Renal cortical epithelial cell (primary cell): Measurements from ENCODE around the gene GAB2. TPM values are rescaled to one million over a fixed set of nuclear protein-coding genes. Genes with fewer than 3 reads are reported as not detected.
A peak's percentile ranks its signal among the peaks of the same experiment; 100 is the strongest.
"Not testable (repeated sequence)": the region's sequence is repeated elsewhere in the genome, so short reads cannot be mapped to it uniquely, and the experiment has no call there.

Experiments
- DNase-seq: peaks from one replicate; pipeline ENCODE4 v3.0.0-alpha.2; 2011; ENCODE audit warnings: low read depth
- total RNA-seq: library from RNA; depleted of rRNA; stranded (reverse); fragments of >200 nt; gene quantifications from 2 replicates; pipeline ENCODE4 v1.2.3, GENCODE V29; 2014

Gene GAB2
- total RNA-seq, 1 donor from 2014 or later = 11.0 TPM

DNA sequence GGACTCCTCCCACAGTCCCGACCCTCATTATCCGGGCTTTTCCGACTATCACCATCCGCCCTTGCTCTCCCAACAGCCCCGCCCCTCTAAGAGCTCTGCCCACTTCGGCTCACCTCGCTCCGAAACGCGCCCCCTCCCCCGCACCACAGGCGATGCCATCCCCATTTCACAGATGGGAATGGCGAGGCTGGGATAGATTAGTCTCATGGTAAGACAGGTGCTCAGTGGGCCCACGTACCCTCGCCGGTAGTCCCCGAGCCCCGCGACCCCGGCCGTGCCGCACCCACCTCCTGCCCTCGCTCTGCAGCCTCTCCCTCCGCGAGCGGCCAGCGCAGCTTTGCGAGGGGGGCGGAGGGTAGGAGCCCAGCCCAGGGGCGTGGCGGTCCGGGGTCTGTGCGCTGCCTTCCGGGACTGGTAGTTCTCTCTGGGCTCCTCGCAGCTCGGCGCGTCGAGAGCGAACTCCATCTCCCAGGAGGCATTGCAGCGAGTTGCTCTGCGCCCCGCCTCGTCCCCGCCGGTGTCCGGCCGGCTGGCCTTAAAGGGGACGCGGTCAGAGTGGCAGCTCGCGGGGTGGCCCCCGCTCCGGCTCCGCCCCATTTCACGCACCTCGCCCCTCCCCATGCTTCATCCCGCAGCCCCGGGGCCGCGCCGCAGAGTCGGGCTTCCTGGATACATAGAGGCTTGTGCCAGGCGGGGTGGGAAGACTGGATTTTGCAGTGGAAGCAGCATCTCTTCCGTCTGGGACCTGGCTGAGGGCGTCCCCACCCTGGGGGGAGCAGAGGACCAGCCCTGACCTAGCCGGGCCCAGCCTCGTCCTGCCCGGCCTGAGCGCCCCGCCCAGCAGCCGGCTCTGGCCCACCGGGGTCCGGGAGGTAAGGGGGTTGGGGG lies 229.1 kb downstream of the GAB2 start, which contains the start of the genes KCTD21 and USP35:
Gene KCTD21, minus strand, starts transcription at position 341 of the 888 bp plus-strand sequence. CDS start 14,072 bp downstream, outside the sequence.
Gene USP35, plus strand, starts transcription at position 634 of the 888 bp plus-strand sequence. CDS start 7,327 bp downstream, outside the sequence.
- DNase-seq = peak; percentile 90

DNA sequence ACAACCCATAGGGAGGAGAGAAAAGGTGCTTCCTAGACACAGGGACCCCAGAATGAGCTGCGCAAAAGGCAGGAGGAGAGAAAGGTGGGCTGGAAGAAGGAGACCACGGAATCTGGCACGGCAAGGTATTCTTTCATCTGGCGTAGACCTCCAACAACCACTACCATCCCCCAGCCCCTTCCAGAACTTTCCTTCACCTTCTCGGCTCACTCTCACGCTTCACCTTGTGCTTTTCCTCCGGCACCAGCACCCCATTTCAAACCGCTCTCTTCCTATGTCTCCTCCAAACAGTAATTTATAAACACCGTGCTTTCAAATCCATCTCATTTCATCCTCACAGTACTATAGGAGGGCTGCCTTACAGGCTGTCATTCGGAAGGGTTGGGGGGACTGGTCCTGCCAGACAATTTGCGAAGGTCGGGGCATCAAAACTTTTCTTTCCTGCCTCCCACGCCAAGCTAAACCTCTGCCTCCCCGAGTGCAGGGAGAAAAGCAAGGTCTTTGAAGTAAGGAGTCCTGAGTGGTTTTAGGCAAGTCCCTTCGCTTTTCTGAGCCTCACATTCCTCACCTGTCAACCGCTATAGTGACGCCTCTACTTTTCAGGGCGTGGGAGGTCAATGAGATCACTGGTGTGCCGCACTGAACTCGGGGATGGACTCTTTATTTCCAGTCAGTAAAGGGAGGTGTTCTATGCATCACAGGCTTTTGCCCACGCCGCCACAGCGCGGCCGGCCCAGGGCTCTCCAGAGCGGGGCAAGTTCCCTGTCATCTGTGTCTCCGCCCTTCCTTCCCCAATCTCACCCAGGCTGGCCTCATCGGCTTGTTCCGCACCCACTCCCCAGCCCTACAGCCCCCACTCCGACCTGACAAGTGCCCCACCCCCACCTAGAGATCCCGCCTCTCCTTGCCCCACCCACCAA lies 230.0 kb downstream of the GAB2 start:
- DNase-seq = peak; percentile 31

DNA sequence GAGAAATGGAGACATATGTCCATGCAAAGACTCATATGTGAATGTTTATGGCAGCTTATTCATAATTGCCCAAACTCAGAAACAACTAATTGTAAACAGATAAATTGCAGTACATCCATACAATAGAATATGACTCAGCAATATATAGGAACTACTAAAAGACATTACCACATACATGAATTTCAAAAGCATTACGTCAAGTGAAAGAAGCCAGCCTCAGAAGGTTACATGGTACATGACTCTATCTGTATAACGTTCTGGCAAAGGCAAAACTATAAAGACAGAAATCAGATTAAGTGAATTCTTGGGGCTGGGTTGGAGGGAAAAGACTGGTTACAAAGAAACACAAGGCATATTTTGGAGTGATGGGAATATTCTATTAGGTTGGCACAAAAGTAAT lies 236.4 kb downstream of the GAB2 start:
- no peak for DNase-seq

DNA sequence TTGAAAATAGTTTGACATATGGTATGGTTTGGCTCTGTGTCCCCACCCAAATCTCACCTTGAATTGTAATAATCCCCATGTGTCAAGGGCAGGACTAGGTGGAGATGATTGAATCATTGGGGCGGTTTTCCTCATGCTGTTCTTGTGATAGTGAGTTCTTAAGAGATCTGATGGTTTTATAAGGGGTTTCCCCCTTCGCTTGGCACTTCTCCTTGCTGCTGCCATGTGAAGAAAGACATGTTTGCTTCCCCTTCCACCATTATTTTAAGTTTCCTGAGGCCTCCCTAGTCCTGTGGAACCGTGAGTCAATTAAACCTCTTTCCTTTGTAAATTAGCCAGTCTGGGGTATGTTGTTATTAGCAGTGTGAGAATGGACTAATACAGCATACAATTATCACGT lies 236.9 kb downstream of the GAB2 start:
- no peak for DNase-seq

DNA sequence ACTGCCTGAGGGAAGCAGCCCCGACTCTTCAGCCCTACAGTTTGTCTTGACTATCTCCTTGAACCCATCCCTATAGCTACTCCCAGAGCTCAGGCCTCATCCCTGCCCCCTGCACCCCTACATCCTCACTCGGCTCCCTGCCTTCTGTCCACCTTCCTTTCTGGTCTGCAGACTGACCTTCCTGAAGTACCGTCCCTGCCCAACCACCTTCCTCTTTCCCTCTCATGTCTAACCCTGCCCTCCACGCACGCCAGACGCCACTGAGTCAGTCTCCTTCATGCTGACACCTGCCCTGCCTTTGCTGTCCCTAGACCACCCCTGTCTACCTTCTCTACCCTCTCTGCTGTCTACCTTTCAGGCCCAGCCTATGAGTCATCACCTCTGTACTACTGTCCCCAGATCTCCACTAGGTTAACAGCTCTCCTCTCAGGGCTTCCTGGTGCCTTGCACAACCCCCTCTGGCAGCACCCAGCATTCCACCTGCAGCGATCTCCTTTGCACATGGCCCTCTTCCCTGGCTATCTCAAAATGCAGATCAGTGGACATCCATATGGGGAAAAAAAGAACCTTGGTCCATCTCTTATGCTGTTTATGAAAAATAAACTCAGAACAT lies 238.1 kb downstream of the GAB2 start:
- DNase-seq = peak; percentile 38

GRCh38 chr11:78177216-78177615 lies 240.4 kb downstream of the GAB2 start:
- DNase-seq = no peak

- DNase-seq = no peak
These were observed 240.9 kb downstream of the GAB2 start for GRCh38 chr11:78176605-78177141.

DNA sequence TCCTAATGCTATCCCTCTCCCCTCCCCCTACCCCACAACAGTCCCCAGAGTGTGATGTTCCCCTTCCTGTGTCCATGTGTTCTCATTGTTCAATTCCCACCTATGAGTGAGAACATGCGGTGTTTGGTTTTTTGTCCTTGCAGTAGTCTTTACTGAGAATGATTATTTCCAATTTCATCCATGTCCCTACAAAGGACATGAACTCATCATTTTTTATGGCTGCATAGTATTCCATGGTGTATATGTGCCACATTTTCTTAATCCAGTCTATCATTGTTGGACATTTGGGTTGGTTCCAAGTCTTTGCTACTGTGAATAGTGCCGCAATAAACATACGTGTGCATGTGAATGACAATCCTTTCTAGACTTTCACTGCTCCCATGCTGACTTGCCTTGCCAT lies 241.8 kb downstream of the GAB2 start:
- DNase-seq = not testable (repeated sequence)

DNA sequence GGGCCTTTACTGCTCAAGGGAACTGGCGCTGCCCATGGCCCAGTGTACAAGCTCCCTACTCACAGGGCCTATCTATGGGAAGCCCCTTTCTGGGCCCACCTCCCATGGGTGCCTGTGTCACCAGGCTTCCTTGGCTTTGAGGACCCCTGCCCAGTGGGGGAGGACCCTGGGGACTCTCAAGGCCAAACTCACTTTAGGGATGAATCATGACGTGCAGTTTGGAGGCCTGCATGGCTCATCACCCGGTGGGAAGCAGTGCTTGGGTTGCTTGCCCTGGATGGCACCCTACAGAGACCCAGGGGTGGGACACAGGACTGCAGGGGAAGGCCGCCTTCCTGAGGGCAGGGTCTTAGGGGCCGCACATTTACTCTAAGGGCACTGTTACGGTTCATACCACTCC lies 245.7 kb downstream of the GAB2 start:
- no peak for DNase-seq

DNA sequence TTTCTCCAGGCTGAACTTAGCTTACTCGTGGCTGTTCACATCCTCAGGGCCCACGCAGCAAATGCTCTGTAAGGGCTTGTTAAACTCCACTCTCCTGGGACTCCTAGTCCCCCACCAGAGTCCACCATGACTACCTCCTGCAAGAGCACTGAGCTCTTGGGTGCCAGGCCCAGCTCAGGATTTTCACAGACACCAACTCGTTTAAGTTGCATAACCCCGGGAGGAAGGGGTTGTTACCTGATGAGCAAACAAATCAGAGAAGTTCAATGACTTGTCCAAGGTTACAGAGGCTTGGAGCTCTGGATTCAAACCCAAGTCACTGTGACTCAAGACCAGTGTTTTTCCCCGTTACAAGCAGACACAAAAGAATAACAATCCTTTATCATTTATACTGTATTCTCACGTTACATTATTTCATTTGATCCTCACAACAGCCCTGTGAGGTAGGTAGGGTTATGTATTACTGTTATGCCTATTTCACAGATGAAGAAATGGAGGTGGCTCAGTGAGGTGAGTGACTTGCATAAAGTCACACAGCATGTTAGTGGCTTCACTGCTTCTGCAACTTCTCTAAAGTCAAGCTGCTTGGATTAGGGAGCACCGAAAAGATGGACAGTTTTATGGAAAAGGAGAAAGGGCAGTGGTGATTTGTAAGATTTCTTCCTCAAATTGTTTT lies 246.6 kb downstream of the GAB2 start:
- no peak for DNase-seq

DNA sequence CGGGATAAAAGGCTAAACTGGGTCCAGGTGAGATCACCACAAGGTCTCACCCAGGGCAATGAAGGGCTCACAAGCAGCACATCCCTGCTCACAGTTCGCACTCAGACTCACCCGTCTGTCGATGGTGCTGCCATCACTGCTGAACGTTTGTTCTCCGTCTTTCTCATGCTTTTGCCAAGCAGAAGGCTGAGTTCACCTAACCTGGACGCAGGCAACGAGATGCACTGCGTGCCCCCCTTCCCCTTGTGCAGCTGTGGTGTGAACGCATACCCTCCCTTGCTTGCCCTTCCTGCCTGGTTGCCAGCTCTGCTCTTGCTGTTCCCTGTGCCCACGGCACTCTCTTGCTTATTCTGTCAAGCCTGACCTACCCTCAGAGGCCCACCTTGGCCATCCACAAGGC lies 247.2 kb downstream of the GAB2 start:
- DNase-seq = no peak

DNA sequence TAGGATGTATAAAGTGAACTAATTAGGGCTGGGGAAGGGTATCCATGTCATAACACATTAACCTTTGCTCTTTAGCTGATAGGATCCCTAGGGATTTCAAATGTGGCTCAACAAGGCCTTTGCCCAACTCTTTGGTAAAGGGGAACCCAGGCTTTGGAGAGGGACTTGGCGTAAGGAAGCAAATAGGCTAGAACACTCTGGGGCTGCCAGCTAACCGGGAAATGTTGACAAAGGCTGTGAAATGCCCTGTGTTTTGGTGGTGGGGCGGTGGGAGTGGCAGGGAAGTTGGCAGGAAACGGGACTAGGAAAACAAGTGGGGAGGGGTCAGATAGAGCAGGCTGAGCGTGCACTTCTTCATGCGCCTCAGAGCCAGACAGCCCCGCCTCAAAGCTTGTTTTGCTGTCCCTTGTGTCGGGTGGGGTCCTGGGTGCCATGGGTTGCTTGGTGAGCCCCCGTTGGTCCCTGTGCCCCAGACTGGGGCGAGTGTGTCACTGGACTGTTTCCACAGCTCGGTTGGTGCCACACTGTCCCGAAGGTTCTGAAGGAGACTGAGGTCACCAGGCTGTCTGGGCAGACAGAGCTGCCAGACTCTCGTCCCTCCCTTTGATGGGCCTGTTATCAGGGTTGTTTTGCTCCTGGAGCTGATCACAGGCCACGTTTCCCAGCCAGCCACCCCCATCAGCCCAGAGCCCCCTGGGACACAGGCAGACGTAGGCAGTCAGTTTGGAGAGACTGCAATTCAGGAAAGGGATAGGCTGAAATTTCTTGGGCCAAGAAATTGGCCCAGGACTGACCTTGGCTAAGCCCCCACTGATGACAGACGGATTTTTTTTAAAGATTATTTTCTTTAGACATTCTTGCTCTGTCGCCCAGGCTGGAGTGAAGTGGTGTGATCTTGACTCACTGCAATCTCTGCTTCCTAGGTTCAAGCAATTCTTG lies 248.8 kb downstream of the GAB2 start:
- DNase-seq = no peak

DNA sequence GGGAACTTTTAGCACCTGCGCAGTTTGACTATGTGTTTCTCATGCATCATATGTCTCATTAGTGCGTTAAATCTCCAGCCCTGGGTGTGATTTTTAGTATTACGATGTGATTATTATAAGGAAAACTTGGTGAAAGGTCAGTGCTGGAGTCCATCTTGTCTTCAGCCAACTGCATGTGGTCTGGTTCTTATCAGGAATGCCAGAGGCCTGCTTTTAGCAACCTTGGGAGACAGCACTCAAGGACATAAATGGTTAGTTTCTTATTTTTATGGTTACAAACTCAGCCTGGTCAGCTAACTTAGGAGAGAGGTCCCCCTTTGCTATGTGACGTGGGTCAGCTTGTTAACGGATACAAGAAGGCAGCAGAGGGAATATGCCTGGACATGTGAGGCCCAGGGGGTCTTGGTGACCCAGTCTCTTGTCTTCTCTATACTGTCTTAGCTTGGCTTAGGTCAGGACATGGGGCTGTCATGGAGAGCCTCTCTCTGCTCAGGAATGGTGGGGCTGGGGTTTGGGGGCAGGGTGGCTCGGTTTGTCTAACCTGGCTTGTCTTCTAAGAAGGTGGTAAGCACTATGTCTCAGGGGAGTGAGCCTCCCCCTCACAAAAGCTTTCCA lies 250.7 kb downstream of the GAB2 start:
- DNase-seq = no peak

Other genes starting within 250 kb of the GAB2 start
- gene KCTD21, start 229.2 kb downstream of the GAB2 start, total RNA-seq = 11.8 and 12.6 TPM in 2 replicates
- 6.8 and 12.4 TPM in 2 replicates for gene USP35, start 228.9 kb downstream of the GAB2 start, total RNA-seq
- gene NARS2, start 157.0 kb upstream of the GAB2 start, total RNA-seq = 22.2 and 23.1 TPM in 2 replicates